ENCODE measurements around the gene TALDO1. TPM values are rescaled to one million over a fixed set of nuclear protein-coding genes. Genes with fewer than 3 reads are reported as not detected.

TALDO1 gene
- total RNA-seq, 1 experiment from 2014 or later = 446 TPM

DNA sequence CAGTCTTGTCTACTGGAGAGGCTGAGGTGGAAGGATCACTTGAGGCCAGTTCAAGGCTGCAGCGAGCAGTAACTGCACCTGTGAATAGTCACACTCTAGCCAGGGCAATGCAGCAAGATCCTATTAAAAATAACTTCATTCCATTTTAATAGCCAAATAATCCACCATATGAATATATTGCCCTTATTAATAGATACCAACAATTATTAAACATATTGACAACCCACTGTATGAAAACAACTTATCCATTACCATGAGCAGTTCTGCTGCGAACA is 19.6 kb downstream of the TALDO1 start:
- H3K9me3 ChIP-seq (ENCODE audit: insufficient read depth, low read depth) = no peaks in the 10 kb centered on the region
- H4K20me1 ChIP-seq (ENCODE audit: insufficient read depth) = peaks cover 25% of the 10 kb centered on the region
- peaks cover 51% of the 10 kb centered on the region for H3F3A ChIP-seq (ENCODE audit: insufficient read depth, low read depth)
- no peaks in the 10 kb centered on the region for H3K79me2 ChIP-seq (ENCODE audit: low read depth)
- intact Hi-C loops (cut with micrococcal nuclease; ENCODE audit: unreplicated experiment) = no loop called here
- peaks cover 6% of the 10 kb centered on the region; the same call in 1 of the 2 replicates for H3K36me3 ChIP-seq (ENCODE audit: low read depth)
- BruUV-seq (replicated peaks) = no TSS peak
- H3K4me3 ChIP-seq = no peak overlapping the region
- no peak for TF ChIP-seq CTCF (conservative IDR thresholded peaks at IDR 0.05)
- TF ChIP-seq EZH2 (IDR thresholded peaks at IDR 0.05; ENCODE audit: low read depth) = no peak
- no peaks in the 10 kb centered on the region for H3K27me3 ChIP-seq (ENCODE audit: insufficient read depth, low read depth)
- H3K4me2 ChIP-seq = no peak overlapping the region
- H2AFZ ChIP-seq = no peak overlapping the region
- ChIA-PET CTCF (interaction anchor here (0.6 kb wide), 1 partner anchor 9 kb away, joined by 8 read pairs; no protein-coding TSS in a partner anchor), POLR2A (ENCODE audit: unreplicated experiment) (no interaction called here)
- DNase-seq = no peak
- no peaks in the 10 kb centered on the region for H3K9me2 ChIP-seq (ENCODE audit: insufficient read depth)
- peaks cover 17% of the 10 kb centered on the region for H3K4me1 ChIP-seq (replicated peaks; ENCODE audit: insufficient read depth)
- H3K27ac ChIP-seq = no peak overlapping the region

DNA sequence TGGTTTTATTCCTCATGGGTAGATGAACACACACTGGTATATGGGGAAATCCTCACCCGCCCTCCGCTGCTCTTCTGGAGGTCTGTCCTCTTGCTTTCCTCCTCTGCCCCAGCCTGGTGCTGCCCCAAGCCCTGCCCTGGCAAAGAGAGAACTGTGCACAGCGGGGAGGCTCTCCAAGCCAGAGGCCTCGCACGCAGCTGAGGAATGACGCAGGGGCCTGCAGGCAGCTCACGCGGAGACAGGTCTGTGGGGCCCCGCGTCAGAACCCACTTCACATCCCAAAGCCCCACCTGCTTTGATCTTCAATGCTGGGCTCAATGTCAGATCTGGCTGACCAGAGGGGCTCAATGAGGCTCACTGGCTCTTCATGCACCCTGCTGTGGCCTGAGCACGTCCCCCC is 20.0 kb downstream of the TALDO1 start:
- Histone ChIP-seq H3F3A (ENCODE audit: insufficient read depth, low read depth) (peaks cover 47% of the 10 kb centered on the region), H3K9me2 (ENCODE audit: insufficient read depth) (no peaks in the 10 kb centered on the region), H3K4me1 (replicated peaks; ENCODE audit: insufficient read depth) (peaks cover 13% of the 10 kb centered on the region), H3K27ac (no peak overlapping the region), H3K4me2 (no peak overlapping the region), H3K4me3 (no peak overlapping the region), H3K36me3 (ENCODE audit: low read depth) (peaks cover 6% of the 10 kb centered on the region; the same call in 1 of the 2 replicates), H3K27me3 (ENCODE audit: insufficient read depth, low read depth) (no peaks in the 10 kb centered on the region), H2AFZ (no peak overlapping the region), H3K9me3 (ENCODE audit: insufficient read depth, low read depth) (no peaks in the 10 kb centered on the region), H4K20me1 (ENCODE audit: insufficient read depth) (peaks cover 25% of the 10 kb centered on the region), H3K79me2 (ENCODE audit: low read depth) (no peaks in the 10 kb centered on the region)
- no peak for TF ChIP-seq CTCF (conservative IDR thresholded peaks at IDR 0.05)
- TF ChIP-seq EZH2 (IDR thresholded peaks at IDR 0.05; ENCODE audit: low read depth) = no peak
- no peak for DNase-seq
- no TSS peak for BruUV-seq (replicated peaks)
- POLR2A ChIA-PET (ENCODE audit: unreplicated experiment) = no interaction called here
- intact Hi-C loops (cut with micrococcal nuclease; ENCODE audit: unreplicated experiment) = no loop called here
- CTCF ChIA-PET = no interaction called here

- no peak overlapping the region for H2AFZ ChIP-seq
- ChIA-PET POLR2A (ENCODE audit: unreplicated experiment) (no interaction called here), CTCF (no interaction called here)
- no peak overlapping the region for H3K4me2 ChIP-seq
- peaks cover 22% of the 10 kb centered on the region; the same call in 1 of the 2 replicates for H3F3A ChIP-seq (ENCODE audit: insufficient read depth, low read depth)
- intact Hi-C loops (cut with micrococcal nuclease; ENCODE audit: unreplicated experiment) = no loop called here
- H3K4me3 ChIP-seq = no peak overlapping the region
- TF ChIP-seq EZH2 (IDR thresholded peaks at IDR 0.05; ENCODE audit: low read depth) (no peak), CTCF (conservative IDR thresholded peaks at IDR 0.05) (no peak)
- no TSS peak for BruUV-seq (replicated peaks)
- no peaks in the 10 kb centered on the region for H3K9me2 ChIP-seq (ENCODE audit: insufficient read depth)
- H3K79me2 ChIP-seq (ENCODE audit: low read depth) = peaks cover 19% of the 10 kb centered on the region
- peaks cover 24% of the 10 kb centered on the region for H4K20me1 ChIP-seq (ENCODE audit: insufficient read depth)
- DNase-seq = no peak
- H3K4me1 ChIP-seq (replicated peaks; ENCODE audit: insufficient read depth) = peaks cover 6% of the 10 kb centered on the region
- no peak overlapping the region for H3K27ac ChIP-seq
- H3K36me3 ChIP-seq (ENCODE audit: low read depth) = no peaks in the 10 kb centered on the region
- no peaks in the 10 kb centered on the region for H3K27me3 ChIP-seq (ENCODE audit: insufficient read depth, low read depth)
- no peaks in the 10 kb centered on the region for H3K9me3 ChIP-seq (ENCODE audit: insufficient read depth, low read depth)
These were observed 22.8 kb downstream of the TALDO1 start for GRCh38 chr11:769887-770641.

Measured in PC-9 (cell line).